H1 (cell line): ENCODE measurements around the gene SOX15. TPM values are rescaled to one million over a fixed set of nuclear protein-coding genes. Genes with fewer than 3 reads are reported as not detected.

Experiments
- CTCF ChIA-PET: fragments of 300-600 bp; sonication (Branson Sonifier 250); formaldehyde crosslinking; loops from one replicate; lab custom pipeline; 2021; ENCODE audit not compliant: partially characterized antibody; lab: Charles Lee
- POLR2A ChIA-PET: fragments of 300-600 bp; sonication (Branson Sonifier 250); formaldehyde crosslinking; loops from one replicate; lab custom pipeline; 2021; ENCODE audit warnings: inconsistent platforms; ENCODE audit not compliant: partially characterized antibody; lab: Charles Lee
- DNase-seq, 2 experiments: peaks; one replicate each; pipeline versions ENCODE4 v3.0.0 to v3.0.0-alpha.2; 2010 to 2022; ENCODE audit warnings: low spot score in 2 of 2, low read depth in 1 of 2, mixed read lengths in 1 of 2
- FAIRE-seq: peaks from 2 replicates; lab custom pipeline; 2011; peaks lifted over from hg19 to GRCh38; lab: Jason Lieb, UNC
- H2AFZ ChIP-seq: 2 replicates; pipeline ENCODE4 v1.8.1; 2012; ENCODE audit warnings: low read length, inconsistent platforms
- H2AK5ac ChIP-seq: 2 replicates; pipeline ENCODE4 v1.6.1; 2013; ENCODE audit warnings: low read depth, low read length
- H2BK120ac ChIP-seq: replicated peaks from 2 replicates; pipeline ENCODE3; 2013; ENCODE audit warnings: low read depth, low read length, inconsistent platforms
- H2BK12ac ChIP-seq: 2 replicates; pipeline ENCODE4 v1.6.1; 2013; ENCODE audit warnings: low read depth, low read length
- H2BK15ac ChIP-seq: 2 replicates; pipeline ENCODE4 v1.6.1; 2013; ENCODE audit warnings: low read length
- H2BK20ac ChIP-seq: 2 replicates; pipeline ENCODE4 v1.6.1; 2013; ENCODE audit warnings: low read length
- H2BK5ac ChIP-seq: 2 replicates; pipeline ENCODE4 v1.6.1; 2013; ENCODE audit warnings: low read depth, low read length
- H3K14ac ChIP-seq: 2 replicates; pipeline ENCODE4 v1.6.1; 2013; ENCODE audit warnings: inconsistent platforms; ENCODE audit not compliant: insufficient read length
- H3K18ac ChIP-seq: 2 replicates; pipeline ENCODE4 v1.6.1; 2013; ENCODE audit warnings: low read length; ENCODE audit errors: extremely low read depth
- H3K23ac ChIP-seq: 2 replicates; pipeline ENCODE4 v1.6.1; 2013; ENCODE audit warnings: inconsistent platforms; ENCODE audit not compliant: insufficient read length
- H3K23me2 ChIP-seq: 2 replicates; pipeline ENCODE4 v1.6.1; 2013; ENCODE audit warnings: low read depth, low read length
- H3K27ac ChIP-seq: 2 replicates; pipeline ENCODE4 v1.6.1; 2011; ENCODE audit warnings: low read depth, low read length, inconsistent platforms
- H3K27me3 ChIP-seq, 4 experiments: replicated peaks in 1 of 4; 1 replicate in 1 of 4; 2 replicates in 3 of 4; pipeline versions ENCODE4 v1.6.1 to v1.8.1; 2011 to 2013; ENCODE audit warnings: low read length in 3 of 4, mild to moderate bottlenecking in 3 of 4, inconsistent platforms in 2 of 4, mixed read lengths in 2 of 4, moderate library complexity in 1 of 4; ENCODE audit not compliant: control insufficient read depth in 3 of 4, insufficient read depth in 3 of 4; ENCODE audit errors: extremely low read depth in 1 of 4
- H3K36me3 ChIP-seq, 4 experiments: 2 replicates each; pipeline versions ENCODE4 v1.6.1 to v1.8.1; 2011 to 2013; ENCODE audit warnings: mild to moderate bottlenecking in 4 of 4, low read length in 3 of 4, moderate library complexity in 2 of 4, control low read depth in 1 of 4, inconsistent platforms in 1 of 4; ENCODE audit not compliant: insufficient read depth in 4 of 4, control insufficient read depth in 2 of 4
- H3K4ac ChIP-seq: replicated peaks from 2 replicates; pipeline ENCODE3; 2013; ENCODE audit warnings: low read length, low read depth, mixed read lengths, inconsistent platforms; ENCODE audit not compliant: insufficient read length
- H3K4me1 ChIP-seq, 4 experiments: replicated peaks in 1 of 4; 1 replicate in 1 of 4; 2 replicates in 3 of 4; pipeline versions ENCODE4 v1.6.1 to v1.8.1; 2011 to 2013; ENCODE audit warnings: low read length in 3 of 4, inconsistent platforms in 2 of 4, mixed read lengths in 1 of 4; ENCODE audit not compliant: insufficient read depth in 4 of 4, control insufficient read depth in 3 of 4
- H3K4me2 ChIP-seq, 2 experiments: 2 replicates each; pipeline versions ENCODE4 v1.6.1 to v1.8.1; 2011 to 2013; ENCODE audit warnings: low read depth in 2 of 2, low read length in 2 of 2, control low read depth in 1 of 2, inconsistent platforms in 1 of 2, mild to moderate bottlenecking in 1 of 2; ENCODE audit not compliant: insufficient read depth in 1 of 2
- H3K4me3 ChIP-seq, 4 experiments: fragments of 200-600, 300-600 bp in 1 of 4; sonication (generic), shearing (Covaris generic), sonication (Bioruptor Twin) in 1 of 4; 2 replicates each; pipeline versions ENCODE4 v1.5.1 to v1.8.1; 2011 to 2016; ENCODE audit warnings: low read length in 4 of 4, low read depth in 3 of 4, control low read depth in 2 of 4, inconsistent platforms in 2 of 4, mild to moderate bottlenecking in 2 of 4, mixed read lengths in 1 of 4, moderate library complexity in 1 of 4; ENCODE audit not compliant: insufficient read depth in 2 of 4; ENCODE audit errors: extremely low read depth in 1 of 4
- H3K56ac ChIP-seq: replicated peaks from 2 replicates; pipeline ENCODE3; 2013; ENCODE audit warnings: low read depth, mild to moderate bottlenecking, mixed read lengths, low read length, inconsistent platforms; ENCODE audit not compliant: insufficient read length
- H3K79me1 ChIP-seq: 2 replicates; pipeline ENCODE4 v1.6.1; 2013; ENCODE audit warnings: low read depth, low read length, control low read depth
- H3K79me2 ChIP-seq, 2 experiments: 2 replicates each; pipeline versions ENCODE4 v1.6.1 to v1.8.1; 2012 to 2013; ENCODE audit warnings: low read length in 2 of 2, mild to moderate bottlenecking in 2 of 2, inconsistent platforms in 1 of 2; ENCODE audit not compliant: insufficient read depth in 2 of 2, control insufficient read depth in 1 of 2
- H3K9ac ChIP-seq, 4 experiments: replicated peaks in 1 of 4; 1 replicate in 1 of 4; 2 replicates in 3 of 4; pipeline versions ENCODE4 v1.6.1 to v1.8.1; 2011 to 2013; ENCODE audit warnings: low read depth in 3 of 4, low read length in 3 of 4, control low read depth in 2 of 4, mild to moderate bottlenecking in 2 of 4, moderate library complexity in 2 of 4, inconsistent platforms in 1 of 4; ENCODE audit errors: extremely low read depth in 1 of 4
- H3K9me3 ChIP-seq, 2 experiments: 2 replicates each; pipeline versions ENCODE4 v1.6.1 to v1.8.1; 2012 to 2013; ENCODE audit warnings: mild to moderate bottlenecking in 2 of 2, moderate library complexity in 2 of 2, control low read depth in 1 of 2, inconsistent platforms in 1 of 2, low read depth in 1 of 2, low read length in 1 of 2, mixed read lengths in 1 of 2; ENCODE audit not compliant: insufficient read depth in 2 of 2
- H4K20me1 ChIP-seq, 2 experiments: replicated peaks in 1 of 2; 2 replicates each; pipeline versions ENCODE3 to v1.8.1; 2011 to 2013; ENCODE audit warnings: inconsistent platforms in 2 of 2, low read length in 2 of 2, mild to moderate bottlenecking in 1 of 2; ENCODE audit not compliant: insufficient read depth in 2 of 2, control insufficient read depth in 1 of 2
- H4K5ac ChIP-seq: 2 replicates; pipeline ENCODE4 v1.6.1; 2013; ENCODE audit warnings: low read length, low read depth, mixed read lengths, inconsistent platforms; ENCODE audit not compliant: insufficient read length
- H4K8ac ChIP-seq: 2 replicates; pipeline ENCODE4 v1.8.0; 2013; ENCODE audit warnings: mild to moderate bottlenecking, moderate library complexity, low read length, inconsistent platforms; ENCODE audit not compliant: insufficient read depth; ENCODE audit errors: extremely low read depth
- H4K91ac ChIP-seq: replicated peaks from 2 replicates; pipeline ENCODE3; 2013; ENCODE audit warnings: low read length, mixed read lengths, inconsistent platforms; ENCODE audit not compliant: insufficient read length
- CBX8 ChIP-seq: fragments of 300-800, 300-1000 bp; sonication (generic); IDR thresholded peaks from 2 replicates; pipeline ENCODE4 v1.7.1; 2016; ENCODE audit warnings: low read depth, low read length, borderline replicate concordance
- CTBP2 ChIP-seq: IDR thresholded peaks from 2 replicates; pipeline ENCODE4 v1.7.0; 2011; ENCODE audit warnings: borderline replicate concordance, mild to moderate bottlenecking, moderate library complexity, mixed read lengths, low read length; ENCODE audit not compliant: insufficient read depth, insufficient read length
- RAD21 ChIP-seq, 2 experiments: IDR thresholded peaks in 1 of 2; conservative IDR thresholded peaks in 1 of 2; 2 replicates each; pipeline ENCODE4 v1.6.1; 2011; ENCODE audit warnings: low read depth in 2 of 2, low read length in 2 of 2, improper control_type of control experiment in 1 of 2, inconsistent platforms in 1 of 2, mild to moderate bottlenecking in 1 of 2, moderate library complexity in 1 of 2
- SIN3A ChIP-seq, 2 experiments: IDR thresholded peaks in 1 of 2; conservative IDR thresholded peaks in 1 of 2; 2 replicates each; pipeline ENCODE4 v1.6.1; 2011 to 2012; ENCODE audit warnings: low read length in 2 of 2, improper control_type of control experiment in 1 of 2, low read depth in 1 of 2, mild to moderate bottlenecking in 1 of 2
- SP1 ChIP-seq: IDR thresholded peaks from 2 replicates; pipeline ENCODE4 v1.6.1; 2011; ENCODE audit warnings: low read depth, low read length
- YY1 ChIP-seq: IDR thresholded peaks from 2 replicates; pipeline ENCODE4 v1.6.1; 2011; ENCODE audit warnings: low read depth, mild to moderate bottlenecking, low read length
- WGBS, 2 experiments: shearing (Covaris generic) in 1 of 2; methylation state at CpG; one replicate each; pipeline versions ENCODE4 v1.1.6 to v1.1.7; 2013 to 2015; ENCODE audit warnings: low lambda C conversion rate in 2 of 2, mixed read lengths in 2 of 2, inconsistent platforms in 1 of 2, low coverage in 1 of 2, missing lambda C conversion rate in 1 of 2; ENCODE audit not compliant: insufficient replicate concordance in 2 of 2, insufficient coverage in 1 of 2, insufficient read length in 1 of 2; ENCODE audit errors: extremely low coverage in 1 of 2, missing lambda C conversion rate in 1 of 2; 5-methylcytosine and 5-hydroxymethylcytosine counted together
- polyA plus RNA-seq, 7 experiments: library from polyadenylated mRNA; depleted of rRNA in 3 of 7; stranded (reverse) in 5 of 7; unstranded in 2 of 7; fragments of >200 nt in 5 of 7; fragments of 200-250 nt in 2 of 7; gene quantifications; 1 replicate in 5 of 7; 2 replicates in 1 of 7; 4 replicates in 1 of 7; pipeline versions ENCODE4 v1.2.1 to v1.2.3, GENCODE V29; 2011 to 2013; ENCODE audit warnings: missing spikeins in 2 of 7, mixed read lengths in 2 of 7
- total RNA-seq: library from RNA; stranded (reverse); fragmentation: NEBNext Ultra II Directional; extraction: Animal tissue kit (Norgen Biotek cat#: 25700); gene quantifications from 2 replicates; pipeline ENCODE4 v1.2.1, GENCODE V29; 2021
- TF ChIP-seq, protein P1 (sequence below), 3 experiments: IDR thresholded peaks; 1 replicate in 2 of 3; 2 replicates in 1 of 3; pipeline versions ENCODE4 v1.5.1 to v1.6.1; 2011; ENCODE audit warnings: low read length in 3 of 3, mild to moderate bottlenecking in 3 of 3, inconsistent platforms in 2 of 3, low read depth in 1 of 3, moderate library complexity in 1 of 3; ENCODE audit not compliant: insufficient read depth in 1 of 3; ENCODE audit errors: control extremely low read depth in 1 of 3
- TF ChIP-seq, protein P2 (sequence below): IDR thresholded peaks from 2 replicates; pipeline ENCODE4 v1.6.1; 2011; ENCODE audit warnings: low read depth, mild to moderate bottlenecking, low read length; ENCODE audit not compliant: insufficient read depth

SOX15 gene
- total and polyA plus RNA-seq, 2 of the 8 experiments (the other 6 are each of a cell fraction or from before 2014, with no cell fraction given), result 14.3 to 26.8 TPM

GRCh38 chr17:7634384-7634783 is 44.5 kb upstream of the SOX15 start:
- Histone ChIP-seq H3K4me2 (no peak overlapping the region), H3K56ac (no peak overlapping the region), H4K8ac (no peak overlapping the region; the same call in 1 of the 2 replicates), H3K18ac (no peak overlapping the region), H3K4me3 (no peak overlapping the region), H2BK120ac (no peak overlapping the region), H2AK5ac (no peak overlapping the region), H2BK15ac (no peak overlapping the region), H4K5ac (no peak overlapping the region), H2BK5ac (no peak overlapping the region), H3K27me3 (no peaks in the 10 kb centered on the region), H4K20me1 (no peaks in the 10 kb centered on the region), H3K4ac (peak overlapping the region; percentile 20), H3K9ac (no peak overlapping the region), H3K36me3 (no peaks in the 10 kb centered on the region), H2AFZ (no peak overlapping the region), H3K4me1 (peaks cover 0 to 12% (median 3%) of the 10 kb centered on the region in 4 experiments; a peak in 3 of 7 replicates), H2BK20ac (peak overlapping the region; percentile 48; the same call in 1 of the 2 replicates), H3K9me3 (no peaks in the 10 kb centered on the region), H3K23me2 (no peaks in the 10 kb centered on the region), H3K23ac (no peak overlapping the region), H3K14ac (no peak overlapping the region), H3K79me1 (no peaks in the 10 kb centered on the region), H3K27ac (no peak overlapping the region), H2BK12ac (0 out of 2 replicates have a peak overlapping the region, but pooled peaks have one; percentile 50), H4K91ac (no peak overlapping the region), H3K79me2 (no peaks in the 10 kb centered on the region)
- TF ChIP-seq CTBP2, result no peak
- TF ChIP-seq RAD21 (IDR thresholded peaks at IDR 0.05 in 1 of 2, conservative IDR thresholded peaks at IDR 0.05 in 1 of 2; ENCODE audit: low read depth in 2 of 2, low read length in 2 of 2), result peak; percentile 81 to 89
- peak in 1 of 2 experiments; percentile 57; a peak in 1 of 4 replicates for TF ChIP-seq SIN3A (conservative IDR thresholded peaks at IDR 0.05 in 1 of 2, IDR thresholded peaks at IDR 0.05 in 1 of 2; ENCODE audit: low read depth in 1 of 2, low read length in 2 of 2)
- TF ChIP-seq, protein P1, sequence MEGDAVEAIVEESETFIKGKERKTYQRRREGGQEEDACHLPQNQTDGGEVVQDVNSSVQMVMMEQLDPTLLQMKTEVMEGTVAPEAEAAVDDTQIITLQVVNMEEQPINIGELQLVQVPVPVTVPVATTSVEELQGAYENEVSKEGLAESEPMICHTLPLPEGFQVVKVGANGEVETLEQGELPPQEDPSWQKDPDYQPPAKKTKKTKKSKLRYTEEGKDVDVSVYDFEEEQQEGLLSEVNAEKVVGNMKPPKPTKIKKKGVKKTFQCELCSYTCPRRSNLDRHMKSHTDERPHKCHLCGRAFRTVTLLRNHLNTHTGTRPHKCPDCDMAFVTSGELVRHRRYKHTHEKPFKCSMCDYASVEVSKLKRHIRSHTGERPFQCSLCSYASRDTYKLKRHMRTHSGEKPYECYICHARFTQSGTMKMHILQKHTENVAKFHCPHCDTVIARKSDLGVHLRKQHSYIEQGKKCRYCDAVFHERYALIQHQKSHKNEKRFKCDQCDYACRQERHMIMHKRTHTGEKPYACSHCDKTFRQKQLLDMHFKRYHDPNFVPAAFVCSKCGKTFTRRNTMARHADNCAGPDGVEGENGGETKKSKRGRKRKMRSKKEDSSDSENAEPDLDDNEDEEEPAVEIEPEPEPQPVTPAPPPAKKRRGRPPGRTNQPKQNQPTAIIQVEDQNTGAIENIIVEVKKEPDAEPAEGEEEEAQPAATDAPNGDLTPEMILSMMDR (IDR thresholded peaks at IDR 0.05; ENCODE audit: control extremely low read depth in 1 of 3, insufficient read depth in 1 of 3, low read depth in 1 of 3, low read length in 3 of 3), result peak; percentile 73 to 80 (median 80)
- no peak for TF ChIP-seq CBX8
- TF ChIP-seq YY1, result 0 out of 2 replicates have a peak, but pooled peaks have one; percentile 52
- TF ChIP-seq, protein P2, sequence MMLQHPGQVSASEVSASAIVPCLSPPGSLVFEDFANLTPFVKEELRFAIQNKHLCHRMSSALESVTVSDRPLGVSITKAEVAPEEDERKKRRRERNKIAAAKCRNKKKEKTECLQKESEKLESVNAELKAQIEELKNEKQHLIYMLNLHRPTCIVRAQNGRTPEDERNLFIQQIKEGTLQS, result no peak
- TF ChIP-seq SP1, result 0 out of 2 replicates have a peak, but pooled peaks have one; percentile 21
- FAIRE-seq (peak; percentile 13), DNase-seq (peak in 1 of 2 experiments; percentile 87)
- CTCF ChIA-PET, result interaction anchor here (0.6 to 15.7 kb wide), 14 partner anchors 8 to 167 kb away, joined by 3 to 332 read pairs (median 25); partner anchors contain the start of genes ATP1B2, DNAH2, EFNB3 and FXR2
- WGBS, 2 experiments, result 51% methylated on average over 3 of the region's 5 CpGs; no CpG with 5 or more reads in 1 of the 2 experiments
- POLR2A ChIA-PET, result interaction anchor here (1.4 to 79.4 kb wide), 3 partner anchors 32 to 79 kb away, joined by 3 to 2272 read pairs (median 3); partner anchors contain the start of genes ATP1B2, MPDU1, TP53 and WRAP53
